CD4-positive, alpha-beta T cell treated with Interleukin-15 for 4 hours (primary cell): ENCODE results near the gene SIN3A.
A peak's percentile ranks its signal among the peaks of the same experiment; 100 is the strongest.
"Not testable (repeated sequence)": the region's sequence is repeated elsewhere in the genome, so short reads cannot be mapped to it uniquely, and the experiment has no call there.

ENCODE experiments used
- DNase-seq: peaks from one replicate; pipeline ENCODE4 v3.0.0-alpha.2; 2020; ENCODE audit warnings: low spot score

SIN3A gene

DNA sequence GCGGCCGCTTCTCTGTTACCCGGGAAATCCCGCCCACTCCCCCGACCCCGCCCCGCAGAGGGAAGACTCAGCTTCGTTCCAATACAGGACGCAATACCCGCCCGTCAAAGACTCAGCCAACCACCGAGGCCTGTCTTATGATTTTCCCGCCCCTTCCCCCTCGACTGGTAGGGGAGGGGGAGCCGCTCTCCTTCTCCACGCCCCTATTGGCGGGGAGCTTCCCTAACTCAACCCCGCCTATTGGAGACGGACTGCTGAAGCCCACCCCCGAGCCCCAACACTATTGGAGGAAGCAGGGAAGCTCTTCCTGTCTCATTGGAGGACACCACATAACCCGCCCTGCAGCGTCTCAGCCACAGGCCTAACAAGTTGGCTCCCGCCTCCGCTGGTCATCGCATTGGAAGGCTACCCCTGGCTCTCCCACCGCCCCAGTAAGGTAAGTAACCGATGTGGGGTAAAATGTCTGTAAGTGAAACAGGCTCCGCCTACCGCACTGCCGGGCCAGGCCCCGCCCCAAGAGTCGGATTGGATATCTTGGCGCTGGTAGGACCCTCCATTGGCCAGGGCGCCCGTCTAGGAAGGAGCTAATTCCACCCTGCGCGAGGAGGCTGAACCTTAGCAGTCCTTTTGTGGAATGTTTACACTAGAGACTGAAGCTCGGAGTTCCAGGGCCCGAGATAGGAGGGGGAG lies at the start of gene SIN3A:
SIN3A (minus strand) TSS at position 17 of the 690 bp plus-strand sequence. CDS start 21,315 bp downstream, outside the sequence.
- peak; percentile 100 for DNase-seq

DNA sequence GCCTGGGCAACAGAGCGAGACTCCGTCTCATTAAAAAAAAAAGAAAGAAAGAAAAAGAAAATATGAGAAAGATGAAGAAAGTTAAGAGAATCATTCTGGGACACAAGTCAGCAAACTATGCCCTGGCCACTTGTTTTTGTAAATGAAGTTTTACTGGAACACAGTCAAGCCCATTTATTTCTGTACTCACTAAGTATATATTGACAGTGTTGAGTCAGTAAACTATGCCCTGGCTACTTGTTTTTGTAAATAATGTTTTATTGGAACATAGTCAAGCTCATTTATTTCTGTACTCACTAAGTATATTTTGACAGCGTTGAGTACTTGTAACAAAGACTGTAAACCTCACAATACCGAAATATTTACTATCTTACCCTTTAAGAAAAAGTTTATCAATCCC lies 42.2 kb upstream of the SIN3A start:
- no peak for DNase-seq

- DNase-seq = no peak
These were observed 32.5 kb upstream of the SIN3A start for GRCh38 chr15:75483961-75484360.

- DNase-seq = not testable (repeated sequence)
These were observed 32.1 kb upstream of the SIN3A start for GRCh38 chr15:75483556-75483955.

DNA sequence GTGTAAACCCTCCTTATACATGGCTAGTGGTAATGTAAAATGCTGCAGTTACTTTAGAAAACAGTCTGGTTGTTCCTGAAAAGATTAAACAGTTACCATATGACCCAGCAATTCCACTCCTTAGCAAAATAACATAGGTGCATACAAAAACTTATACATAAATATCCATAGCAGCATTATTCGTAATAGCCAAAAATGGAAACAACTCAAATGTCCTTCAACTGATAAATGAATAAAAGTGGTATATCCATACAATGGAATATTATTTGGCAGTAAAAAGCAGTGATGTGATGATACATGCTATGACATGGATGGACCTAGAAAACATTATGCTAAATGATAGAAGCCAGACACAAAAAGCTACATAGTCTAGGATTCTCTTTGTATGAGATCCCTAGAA lies 31.6 kb upstream of the SIN3A start:
- no peak for DNase-seq

- not testable (repeated sequence) for DNase-seq
These were observed 29.0 kb upstream of the SIN3A start for GRCh38 chr15:75480463-75480862.

DNA sequence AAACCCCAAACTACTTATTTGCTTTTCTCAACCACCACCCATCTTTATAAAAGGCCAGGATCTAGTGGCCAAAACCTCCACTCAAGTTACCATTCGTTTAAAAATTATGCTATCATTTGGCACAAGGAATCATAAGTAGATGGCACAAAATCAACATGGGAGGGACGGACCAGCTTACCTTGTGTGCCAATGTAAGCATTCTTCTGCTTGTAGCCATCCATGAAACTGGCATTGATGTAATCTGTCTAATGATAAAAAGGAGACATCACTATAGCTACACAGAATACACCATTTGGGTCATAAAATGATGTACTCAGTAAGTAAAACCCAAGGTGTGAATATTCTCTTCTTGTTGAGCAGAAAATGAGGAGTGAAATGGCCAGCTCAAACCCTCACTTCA lies 28.2 kb upstream of the SIN3A start:
- DNase-seq = no peak

GRCh38 chr15:75477094-75477493 lies 25.6 kb upstream of the SIN3A start:
- not testable (repeated sequence) for DNase-seq

GRCh38 chr15:75468913-75469598 lies 17.6 kb upstream of the SIN3A start:
- DNase-seq = no peak

DNA sequence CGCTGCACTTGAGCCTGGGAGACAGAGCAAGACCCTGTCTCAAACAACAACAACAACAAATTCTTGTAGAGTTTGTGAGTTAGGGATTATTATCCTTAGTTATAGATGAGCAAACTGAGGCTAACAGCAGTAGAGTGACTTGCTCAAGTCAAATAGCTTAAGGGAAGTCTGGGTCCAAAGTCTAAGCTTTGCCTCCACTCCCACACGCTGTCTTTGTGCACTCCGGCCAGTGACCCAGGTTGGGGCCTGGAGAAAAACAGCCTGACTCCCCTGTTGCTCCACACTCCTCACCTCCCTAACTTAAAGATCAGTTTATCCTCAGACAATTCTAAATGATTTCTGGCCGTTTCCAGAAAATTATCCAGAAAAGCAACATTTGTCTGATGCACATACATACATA lies 9.2 kb upstream of the SIN3A start:
- DNase-seq = no peak

- no peak for DNase-seq
These were observed 8.1 kb upstream of the SIN3A start for GRCh38 chr15:75459581-75459980.

DNA sequence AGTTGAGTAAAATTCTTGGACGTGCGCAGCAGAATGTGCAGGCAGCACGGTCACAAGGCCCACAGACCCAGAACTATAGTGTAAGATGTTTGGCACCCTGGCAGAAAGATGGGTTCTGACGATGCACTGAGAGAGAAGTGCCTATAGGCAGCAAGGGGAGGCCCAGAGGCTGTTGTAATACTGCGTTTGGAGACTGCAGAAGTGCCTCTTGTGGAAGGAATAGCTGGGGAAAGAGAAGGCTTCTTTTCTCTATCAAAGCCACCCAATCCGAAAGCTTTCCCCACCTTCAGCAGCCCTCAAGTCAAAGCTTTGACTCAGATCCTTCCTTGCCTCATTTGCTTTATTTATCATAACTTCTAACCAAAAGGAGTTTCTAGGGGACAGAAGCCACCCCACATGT lies 5.2 kb upstream of the SIN3A start:
- DNase-seq = no peak

- peak; percentile 43 for DNase-seq
These were observed 4.6 kb upstream of the SIN3A start for GRCh38 chr15:75455982-75456531.

- DNase-seq = peak; percentile 80
These were observed 4.0 kb upstream of the SIN3A start for GRCh38 chr15:75455424-75455981.

GRCh38 chr15:75454471-75455378 lies 3.2 kb upstream of the SIN3A start:
- peak; percentile 73 for DNase-seq

DNA sequence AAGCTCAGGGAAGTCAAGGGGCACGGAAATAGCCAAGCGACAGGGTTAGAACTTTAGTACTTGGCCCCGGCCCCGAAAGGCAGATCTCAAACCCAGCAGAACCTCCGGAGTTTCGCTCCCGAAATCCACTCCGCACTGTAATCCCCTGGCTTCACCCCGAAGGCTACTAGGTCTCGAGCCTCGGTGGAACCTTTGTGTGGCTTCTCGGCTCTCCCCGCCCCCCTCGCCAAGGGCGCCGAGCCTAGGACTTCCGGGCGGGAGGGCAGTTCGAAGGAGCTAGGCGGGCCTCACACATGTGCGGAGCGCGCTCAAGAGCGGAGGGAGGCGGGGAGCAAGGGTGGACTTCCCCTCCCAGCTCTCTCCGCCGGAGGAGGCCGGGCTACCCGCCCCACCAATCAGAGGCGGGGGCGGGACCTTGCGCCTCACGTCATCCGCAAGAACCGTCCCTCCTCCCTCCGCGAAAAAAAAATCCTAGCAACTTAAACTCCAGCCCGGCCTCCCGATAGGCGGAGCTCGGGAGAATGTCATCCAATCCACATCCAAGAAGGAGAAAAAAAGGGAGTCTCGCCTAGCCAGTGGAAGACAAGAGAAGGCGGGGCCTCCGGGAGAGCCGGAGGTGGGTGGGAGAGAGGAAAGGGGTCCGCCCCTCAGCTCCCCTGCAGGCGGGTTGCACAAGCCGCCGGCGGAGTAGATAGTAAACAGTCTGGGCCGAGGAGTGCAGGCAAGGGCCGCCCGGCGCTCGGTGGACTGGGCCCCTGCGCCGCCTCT lies 2.4 kb upstream of the SIN3A start:
- DNase-seq = peak; percentile 98

DNA sequence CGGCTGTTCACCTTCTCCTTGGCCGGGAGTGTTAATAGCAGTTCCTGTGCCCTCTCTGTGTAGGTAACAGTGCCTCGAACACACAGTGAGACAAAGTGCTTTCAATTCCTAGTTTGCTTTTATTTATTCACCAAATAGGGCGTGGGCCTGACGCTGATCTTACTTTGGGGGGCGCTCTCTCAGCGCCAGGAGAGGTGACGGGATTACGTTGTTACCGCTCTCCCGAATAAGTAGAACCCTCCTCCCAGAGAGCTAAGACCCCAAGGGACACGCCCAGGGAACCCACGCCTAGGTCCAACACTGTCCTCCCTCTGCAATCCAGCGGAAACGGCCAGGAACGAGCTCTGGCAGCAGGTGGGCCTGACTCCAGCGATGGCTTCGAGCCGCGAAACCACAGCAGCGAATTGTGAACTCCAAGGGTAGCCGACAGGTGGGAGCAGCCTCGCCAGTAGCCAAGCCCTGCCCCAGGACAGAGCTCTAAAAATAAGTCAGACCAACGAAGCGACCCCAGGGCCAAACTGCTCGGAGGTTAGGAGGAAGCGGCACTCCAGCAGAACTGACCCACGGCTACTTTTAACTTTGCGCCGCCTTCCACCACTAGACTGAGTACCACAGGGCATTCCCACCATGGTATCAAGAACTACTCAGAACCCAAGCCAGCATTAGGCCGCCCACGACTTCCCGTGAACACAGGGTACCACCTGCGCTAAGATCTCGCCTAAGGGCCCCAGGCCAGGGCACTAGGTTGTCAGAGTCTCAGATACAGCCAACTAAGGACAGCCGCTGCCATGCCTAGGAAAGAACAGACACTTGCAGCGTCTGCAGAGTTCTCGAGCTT lies 1.6 kb upstream of the SIN3A start:
- peak; percentile 26 for DNase-seq

- DNase-seq = peak; percentile 80
These were observed 924 bp upstream of the SIN3A start for GRCh38 chr15:75452364-75452864.

- DNase-seq = no peak
These were observed 252 bp downstream of the SIN3A start for GRCh38 chr15:75451202-75451673.
